ENCODE results near the gene DNAJC4.

DNAJC4 gene

DNA sequence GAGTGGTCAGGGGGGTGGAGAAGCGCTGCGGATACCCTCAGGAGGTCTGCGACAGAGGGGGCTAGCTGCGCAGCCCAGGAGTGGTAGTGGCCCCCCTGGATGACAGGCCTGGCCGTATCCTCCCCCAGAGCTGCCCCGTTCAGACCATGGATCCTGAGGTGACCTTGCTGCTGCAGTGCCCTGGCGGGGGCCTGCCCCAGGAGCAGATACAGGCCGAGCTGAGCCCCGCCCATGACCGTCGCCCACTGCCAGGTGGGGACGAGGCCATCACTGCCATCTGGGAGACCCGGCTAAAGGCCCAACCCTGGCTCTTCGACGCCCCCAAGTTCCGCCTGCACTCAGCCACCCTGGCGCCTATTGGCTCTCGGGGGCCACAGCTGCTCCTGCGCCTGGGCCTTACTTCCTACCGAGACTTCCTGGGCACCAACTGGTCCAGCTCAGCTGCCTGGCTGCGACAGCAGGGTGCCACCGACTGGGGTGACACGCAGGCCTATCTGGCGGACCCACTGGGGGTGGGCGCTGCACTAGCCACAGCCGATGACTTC lies 3.8 kb upstream of the DNAJC4 start:
- H3K9me3 ChIP-seq (ENCODE audit: insufficient read depth, low read depth, low read length), result no peaks in the 10 kb centered on the region

DNA sequence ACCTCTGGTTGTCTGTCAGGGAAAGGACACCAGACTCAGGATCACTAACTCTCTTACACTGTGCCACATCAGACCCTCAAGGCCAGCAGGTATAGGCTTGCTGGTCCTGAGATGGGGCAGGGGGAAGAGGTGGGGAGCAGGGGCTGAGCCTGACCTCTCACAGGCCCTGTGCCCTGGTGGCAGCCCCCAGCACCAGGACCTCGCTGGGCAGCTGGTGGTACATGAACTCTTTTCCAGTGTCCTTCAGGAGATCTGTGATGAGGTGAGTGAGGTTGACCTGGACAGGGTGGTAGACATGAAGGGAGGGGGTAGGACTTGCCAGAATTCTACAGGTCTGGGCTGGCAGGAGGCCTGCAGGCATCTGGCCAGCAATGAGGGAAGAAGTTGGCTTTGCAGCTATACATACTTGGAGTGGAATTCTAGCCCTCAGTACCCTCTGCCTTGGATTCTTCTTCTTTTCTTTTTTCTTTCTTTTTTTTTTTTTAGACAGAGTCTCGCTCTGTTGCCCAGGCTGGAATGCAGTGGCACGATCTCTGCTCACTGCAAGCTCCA lies 2.9 kb upstream of the DNAJC4 start:
- no peak for TF ChIP-seq EZH2phosphoT487 (IDR thresholded peaks at IDR 0.05; ENCODE audit: borderline replicate concordance)
- TF ChIP-seq, protein P1, sequence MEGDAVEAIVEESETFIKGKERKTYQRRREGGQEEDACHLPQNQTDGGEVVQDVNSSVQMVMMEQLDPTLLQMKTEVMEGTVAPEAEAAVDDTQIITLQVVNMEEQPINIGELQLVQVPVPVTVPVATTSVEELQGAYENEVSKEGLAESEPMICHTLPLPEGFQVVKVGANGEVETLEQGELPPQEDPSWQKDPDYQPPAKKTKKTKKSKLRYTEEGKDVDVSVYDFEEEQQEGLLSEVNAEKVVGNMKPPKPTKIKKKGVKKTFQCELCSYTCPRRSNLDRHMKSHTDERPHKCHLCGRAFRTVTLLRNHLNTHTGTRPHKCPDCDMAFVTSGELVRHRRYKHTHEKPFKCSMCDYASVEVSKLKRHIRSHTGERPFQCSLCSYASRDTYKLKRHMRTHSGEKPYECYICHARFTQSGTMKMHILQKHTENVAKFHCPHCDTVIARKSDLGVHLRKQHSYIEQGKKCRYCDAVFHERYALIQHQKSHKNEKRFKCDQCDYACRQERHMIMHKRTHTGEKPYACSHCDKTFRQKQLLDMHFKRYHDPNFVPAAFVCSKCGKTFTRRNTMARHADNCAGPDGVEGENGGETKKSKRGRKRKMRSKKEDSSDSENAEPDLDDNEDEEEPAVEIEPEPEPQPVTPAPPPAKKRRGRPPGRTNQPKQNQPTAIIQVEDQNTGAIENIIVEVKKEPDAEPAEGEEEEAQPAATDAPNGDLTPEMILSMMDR (conservative IDR thresholded peaks at IDR 0.05; ENCODE audit: low read length), result no peak
- Histone ChIP-seq H3K9me3 (ENCODE audit: insufficient read depth, low read depth, low read length) (no peaks in the 10 kb centered on the region), H3F3A (ENCODE audit: low read depth) (no peaks in the 10 kb centered on the region), H3K4me3 (ENCODE audit: low read length, poor library complexity, severe bottlenecking) (peak overlapping the region; percentile 82), H3K36me3 (ENCODE audit: insufficient read depth, low read length) (peaks cover 8% of the 10 kb centered on the region; the same call in 1 of the 2 replicates), H3K79me2 (ENCODE audit: insufficient read depth, low read length) (peaks cover 42% of the 10 kb centered on the region), H2AFZ (ENCODE audit: low read length) (no peak overlapping the region), H3K27me3 (ENCODE audit: insufficient read depth, low read length, poor library complexity, severe bottlenecking) (no peaks in the 10 kb centered on the region), H4K20me1 (ENCODE audit: insufficient read depth, low read length, poor library complexity, severe bottlenecking) (peaks cover 27% of the 10 kb centered on the region), H3K4me2 (ENCODE audit: low read depth, low read length, poor library complexity, severe bottlenecking) (peak overlapping the region; percentile 100), H3K9ac (ENCODE audit: low read depth, low read length, poor library complexity, severe bottlenecking) (peak overlapping the region; percentile 98), H3K4me1 (ENCODE audit: insufficient read depth, low read length, poor library complexity, severe bottlenecking) (peaks cover 27% of the 10 kb centered on the region), H3K9me2 (replicated peaks; ENCODE audit: low read depth, low read length) (no peaks in the 10 kb centered on the region)

More for the DNA sequence above, 3.8 kb upstream of the DNAJC4 start:
- H3K27me3 ChIP-seq (ENCODE audit: insufficient read depth, low read length, poor library complexity, severe bottlenecking), result no peaks in the 10 kb centered on the region
- H3K4me2 ChIP-seq (ENCODE audit: low read depth, low read length, poor library complexity, severe bottlenecking), result peak overlapping the region; percentile 100
- H3K79me2 ChIP-seq (ENCODE audit: insufficient read depth, low read length), result peaks cover 40% of the 10 kb centered on the region
- H2AFZ ChIP-seq (ENCODE audit: low read length), result peak overlapping the region; percentile 72
- TF ChIP-seq, protein P1 (conservative IDR thresholded peaks at IDR 0.05; ENCODE audit: low read length), result no peak
- TF ChIP-seq EZH2phosphoT487 (IDR thresholded peaks at IDR 0.05; ENCODE audit: borderline replicate concordance), result no peak
- H3F3A ChIP-seq (ENCODE audit: low read depth), result no peaks in the 10 kb centered on the region
- no peaks in the 10 kb centered on the region for H3K9me2 ChIP-seq (replicated peaks; ENCODE audit: low read depth, low read length)
- H3K4me3 ChIP-seq (ENCODE audit: low read length, poor library complexity, severe bottlenecking), result peak overlapping the region; percentile 82
- peaks cover 8% of the 10 kb centered on the region; the same call in 1 of the 2 replicates for H3K36me3 ChIP-seq (ENCODE audit: insufficient read depth, low read length)
- peak overlapping the region; percentile 98 for H3K9ac ChIP-seq (ENCODE audit: low read depth, low read length, poor library complexity, severe bottlenecking)
- H4K20me1 ChIP-seq (ENCODE audit: insufficient read depth, low read length, poor library complexity, severe bottlenecking), result peaks cover 27% of the 10 kb centered on the region
- H3K4me1 ChIP-seq (ENCODE audit: insufficient read depth, low read length, poor library complexity, severe bottlenecking), result peaks cover 23% of the 10 kb centered on the region

DNA sequence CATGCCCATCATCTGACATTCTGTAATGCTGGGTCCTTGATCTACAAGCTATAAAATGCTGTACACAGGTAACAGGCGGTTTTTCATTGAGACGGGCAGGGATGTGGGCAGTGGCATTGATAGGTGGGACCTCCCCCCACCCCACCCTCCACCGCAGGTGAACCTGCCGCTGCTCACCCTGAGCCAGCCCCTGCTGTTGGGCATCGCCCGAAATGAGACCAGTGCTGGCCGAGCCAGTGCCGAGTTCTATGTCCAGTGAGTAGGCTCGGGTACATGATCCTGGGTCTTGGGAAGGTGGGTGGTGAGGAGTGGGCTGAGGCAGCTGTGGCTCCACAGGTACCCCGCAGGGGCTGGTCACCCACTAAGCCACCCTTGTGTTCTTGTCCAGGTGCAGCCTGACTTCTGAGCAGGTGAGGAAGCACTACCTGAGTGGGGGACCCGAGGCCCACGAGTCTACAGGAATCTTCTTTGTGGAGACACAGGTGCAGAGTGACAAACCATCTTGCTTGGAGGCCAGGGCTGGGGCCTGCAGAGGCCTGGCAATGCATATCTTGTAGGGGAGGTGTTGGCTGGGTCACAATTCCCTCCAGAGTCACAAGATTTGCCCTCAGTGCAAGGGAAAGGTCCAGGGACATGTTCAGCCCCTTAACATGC lies 1.1 kb upstream of the DNAJC4 start:
- Histone ChIP-seq H3K9me3 (ENCODE audit: insufficient read depth, low read depth, low read length) (no peaks in the 10 kb centered on the region), H3K4me1 (ENCODE audit: insufficient read depth, low read length, poor library complexity, severe bottlenecking) (peaks cover 27% of the 10 kb centered on the region), H3K9ac (ENCODE audit: low read depth, low read length, poor library complexity, severe bottlenecking) (peak overlapping the region; percentile 80), H2AFZ (ENCODE audit: low read length) (no peak overlapping the region), H4K20me1 (ENCODE audit: insufficient read depth, low read length, poor library complexity, severe bottlenecking) (peaks cover 33% of the 10 kb centered on the region), H3K27me3 (ENCODE audit: insufficient read depth, low read length, poor library complexity, severe bottlenecking) (no peaks in the 10 kb centered on the region), H3K9me2 (replicated peaks; ENCODE audit: low read depth, low read length) (no peaks in the 10 kb centered on the region), H3F3A (ENCODE audit: low read depth) (peaks cover 6% of the 10 kb centered on the region; the same call in 1 of the 2 replicates), H3K36me3 (ENCODE audit: insufficient read depth, low read length) (no peaks in the 10 kb centered on the region), H3K4me3 (ENCODE audit: low read length, poor library complexity, severe bottlenecking) (no peak overlapping the region), H3K79me2 (ENCODE audit: insufficient read depth, low read length) (peaks cover 42% of the 10 kb centered on the region), H3K4me2 (ENCODE audit: low read depth, low read length, poor library complexity, severe bottlenecking) (peak overlapping the region; percentile 81)
- TF ChIP-seq, protein P1 (conservative IDR thresholded peaks at IDR 0.05; ENCODE audit: low read length), result no peak
- TF ChIP-seq EZH2phosphoT487 (IDR thresholded peaks at IDR 0.05; ENCODE audit: borderline replicate concordance), result no peak
